Osteocyte (in vitro differentiated cells): Measurements from ENCODE around the gene AGMO. TPM values are rescaled to one million over a fixed set of nuclear protein-coding genes. Genes with fewer than 3 reads are reported as not detected.
A peak's percentile ranks its signal among the peaks of the same experiment; 100 is the strongest.

Experiments
- DNase-seq: peaks from one replicate; pipeline ENCODE4 v3.0.0; 2021; ENCODE audit warnings: mixed read lengths; ENCODE audit not compliant: unreplicated experiment; ENCODE audit errors: extremely low spot score
- H3K27ac Mint-ChIP-seq: one replicate; pipeline ENCODE4 v1.8.0; 2021; ENCODE audit warnings: mild to moderate bottlenecking, mixed read lengths; ENCODE audit not compliant: unreplicated experiment
- H3K27me3 Mint-ChIP-seq: one replicate; pipeline ENCODE4 v1.8.0; 2021; ENCODE audit warnings: mixed read lengths; ENCODE audit not compliant: unreplicated experiment
- H3K36me3 Mint-ChIP-seq: one replicate; pipeline ENCODE4 v1.8.0; 2021; ENCODE audit warnings: mixed read lengths; ENCODE audit not compliant: unreplicated experiment
- H3K4me1 Mint-ChIP-seq: one replicate; pipeline ENCODE4 v1.8.0; 2021; ENCODE audit warnings: mixed read lengths; ENCODE audit not compliant: unreplicated experiment
- H3K4me3 Mint-ChIP-seq: one replicate; pipeline ENCODE4 v1.8.0; 2021; ENCODE audit warnings: mild to moderate bottlenecking, moderate library complexity, mixed read lengths; ENCODE audit not compliant: unreplicated experiment
- H3K9me3 Mint-ChIP-seq: one replicate; pipeline ENCODE4 v1.8.0; 2021; ENCODE audit warnings: mixed read lengths; ENCODE audit not compliant: unreplicated experiment
- total RNA-seq: library from RNA; stranded (reverse); gene quantifications from 2 replicates; pipeline ENCODE4 v1.2.1, GENCODE V29; 2021
- TF ChIP-seq, protein P1 (sequence below): fragments of 200-600 bp; sonication (generic); IDR thresholded peaks from 2 replicates; pipeline ENCODE4 v1.5.0; 2021; ENCODE audit warnings: antibody characterized with exemption, mild to moderate bottlenecking, moderate library complexity

Gene AGMO
- total RNA-seq, 1 donor from 2014 or later, result 1.7 TPM

GRCh38 chr7:15557686-15558085, 4.1 kb downstream of the AGMO start:
- H3K9me3 Mint-ChIP-seq, result no peaks in the 10 kb centered on the region
- H3K4me1 Mint-ChIP-seq, result peaks cover 75% of the 10 kb centered on the region
- no peaks in the 10 kb centered on the region for H3K36me3 Mint-ChIP-seq
- H3K27ac Mint-ChIP-seq, result peak overlapping the region; percentile 87
- peak overlapping the region; percentile 63 for H3K4me3 Mint-ChIP-seq
- H3K27me3 Mint-ChIP-seq, result no peaks in the 10 kb centered on the region
- TF ChIP-seq, protein P1, sequence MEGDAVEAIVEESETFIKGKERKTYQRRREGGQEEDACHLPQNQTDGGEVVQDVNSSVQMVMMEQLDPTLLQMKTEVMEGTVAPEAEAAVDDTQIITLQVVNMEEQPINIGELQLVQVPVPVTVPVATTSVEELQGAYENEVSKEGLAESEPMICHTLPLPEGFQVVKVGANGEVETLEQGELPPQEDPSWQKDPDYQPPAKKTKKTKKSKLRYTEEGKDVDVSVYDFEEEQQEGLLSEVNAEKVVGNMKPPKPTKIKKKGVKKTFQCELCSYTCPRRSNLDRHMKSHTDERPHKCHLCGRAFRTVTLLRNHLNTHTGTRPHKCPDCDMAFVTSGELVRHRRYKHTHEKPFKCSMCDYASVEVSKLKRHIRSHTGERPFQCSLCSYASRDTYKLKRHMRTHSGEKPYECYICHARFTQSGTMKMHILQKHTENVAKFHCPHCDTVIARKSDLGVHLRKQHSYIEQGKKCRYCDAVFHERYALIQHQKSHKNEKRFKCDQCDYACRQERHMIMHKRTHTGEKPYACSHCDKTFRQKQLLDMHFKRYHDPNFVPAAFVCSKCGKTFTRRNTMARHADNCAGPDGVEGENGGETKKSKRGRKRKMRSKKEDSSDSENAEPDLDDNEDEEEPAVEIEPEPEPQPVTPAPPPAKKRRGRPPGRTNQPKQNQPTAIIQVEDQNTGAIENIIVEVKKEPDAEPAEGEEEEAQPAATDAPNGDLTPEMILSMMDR, result no peak
- DNase-seq, result no peak

- TF ChIP-seq, protein P1, result no peak
- no peaks in the 10 kb centered on the region for H3K27me3 Mint-ChIP-seq
- DNase-seq, result no peak
- H3K4me1 Mint-ChIP-seq, result peaks cover 71% of the 10 kb centered on the region
- H3K4me3 Mint-ChIP-seq, result peak overlapping the region; percentile 18
- no peaks in the 10 kb centered on the region for H3K9me3 Mint-ChIP-seq
- H3K27ac Mint-ChIP-seq, result peak overlapping the region; percentile 87
- H3K36me3 Mint-ChIP-seq, result no peaks in the 10 kb centered on the region
These were observed 4.6 kb downstream of the AGMO start for GRCh38 chr7:15557186-15557585.

- TF ChIP-seq, protein P1, result no peak
- no peaks in the 10 kb centered on the region for H3K27me3 Mint-ChIP-seq
- H3K9me3 Mint-ChIP-seq, result no peaks in the 10 kb centered on the region
- no peaks in the 10 kb centered on the region for H3K36me3 Mint-ChIP-seq
- DNase-seq, result no peak
- H3K4me1 Mint-ChIP-seq, result peaks cover 64% of the 10 kb centered on the region
- H3K4me3 Mint-ChIP-seq, result peak overlapping the region; percentile 18
- peak overlapping the region; percentile 87 for H3K27ac Mint-ChIP-seq
These were observed 5.3 kb downstream of the AGMO start for GRCh38 chr7:15556339-15557105.

DNA sequence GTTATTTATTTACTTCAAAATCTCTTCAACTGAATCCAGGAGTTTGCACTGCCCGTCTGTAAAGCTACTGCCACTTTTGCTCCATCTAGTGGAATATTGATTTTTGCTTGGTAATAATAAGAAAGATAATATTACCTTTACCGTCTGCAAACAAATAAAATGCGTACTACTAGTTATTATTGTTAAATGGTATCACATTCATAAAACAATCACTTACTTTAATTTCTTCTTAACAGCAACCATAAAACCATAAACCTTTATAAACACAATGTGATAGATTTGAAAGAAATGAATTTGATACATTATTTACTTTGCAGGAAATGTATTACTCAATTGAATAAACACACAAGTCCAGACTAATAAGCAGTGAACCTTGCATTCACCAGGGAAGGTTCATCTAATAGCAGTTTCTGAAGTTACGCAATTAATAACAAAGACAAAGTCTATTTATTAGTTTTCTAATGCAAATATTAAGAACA, 6.4 kb downstream of the AGMO start:
- TF ChIP-seq, protein P1, result peak; percentile 64
- no peaks in the 10 kb centered on the region for H3K27me3 Mint-ChIP-seq
- H3K27ac Mint-ChIP-seq, result peak overlapping the region; percentile 52
- H3K9me3 Mint-ChIP-seq, result no peaks in the 10 kb centered on the region
- H3K4me3 Mint-ChIP-seq, result no peak overlapping the region
- no peaks in the 10 kb centered on the region for H3K36me3 Mint-ChIP-seq
- peaks cover 54% of the 10 kb centered on the region for H3K4me1 Mint-ChIP-seq
- no peak for DNase-seq

GRCh38 chr7:15554744-15555143, 7.1 kb downstream of the AGMO start:
- DNase-seq, result no peak
- H3K4me3 Mint-ChIP-seq, result no peak overlapping the region
- TF ChIP-seq, protein P1, result no peak
- peak overlapping the region; percentile 77 for H3K27ac Mint-ChIP-seq
- H3K36me3 Mint-ChIP-seq, result no peaks in the 10 kb centered on the region
- peaks cover 51% of the 10 kb centered on the region for H3K4me1 Mint-ChIP-seq
- no peaks in the 10 kb centered on the region for H3K27me3 Mint-ChIP-seq
- H3K9me3 Mint-ChIP-seq, result no peaks in the 10 kb centered on the region
